ENCODE measurements around the gene NTM.

GRCh38 chr11:131964698-131965483 lies 594.5 kb downstream of the NTM start:
- TF ChIP-seq EZH2 (IDR thresholded peaks at IDR 0.05; ENCODE audit: borderline replicate concordance, insufficient read depth, low read length, poor library complexity, severe bottlenecking) (no peak), EP300 (conservative IDR thresholded peaks at IDR 0.05; ENCODE audit: poor library complexity, severe bottlenecking) (no peak), CTCF (IDR thresholded peaks at IDR 0.05; ENCODE audit: poor library complexity, severe bottlenecking) (no peak), POLR2AphosphoS5 (IDR thresholded peaks at IDR 0.05) (no peak)

Measured in neural cell (in vitro differentiated cells).